GM21529 (cell line): ENCODE measurements around the gene GRIP1.

Experiments
- ATAC-seq: cut with Tn5 transposase; IDR thresholded peaks from one replicate; pipeline ENCODE4 v1.9.1; 2021; ENCODE audit not compliant: unreplicated experiment

Gene GRIP1, protein sequence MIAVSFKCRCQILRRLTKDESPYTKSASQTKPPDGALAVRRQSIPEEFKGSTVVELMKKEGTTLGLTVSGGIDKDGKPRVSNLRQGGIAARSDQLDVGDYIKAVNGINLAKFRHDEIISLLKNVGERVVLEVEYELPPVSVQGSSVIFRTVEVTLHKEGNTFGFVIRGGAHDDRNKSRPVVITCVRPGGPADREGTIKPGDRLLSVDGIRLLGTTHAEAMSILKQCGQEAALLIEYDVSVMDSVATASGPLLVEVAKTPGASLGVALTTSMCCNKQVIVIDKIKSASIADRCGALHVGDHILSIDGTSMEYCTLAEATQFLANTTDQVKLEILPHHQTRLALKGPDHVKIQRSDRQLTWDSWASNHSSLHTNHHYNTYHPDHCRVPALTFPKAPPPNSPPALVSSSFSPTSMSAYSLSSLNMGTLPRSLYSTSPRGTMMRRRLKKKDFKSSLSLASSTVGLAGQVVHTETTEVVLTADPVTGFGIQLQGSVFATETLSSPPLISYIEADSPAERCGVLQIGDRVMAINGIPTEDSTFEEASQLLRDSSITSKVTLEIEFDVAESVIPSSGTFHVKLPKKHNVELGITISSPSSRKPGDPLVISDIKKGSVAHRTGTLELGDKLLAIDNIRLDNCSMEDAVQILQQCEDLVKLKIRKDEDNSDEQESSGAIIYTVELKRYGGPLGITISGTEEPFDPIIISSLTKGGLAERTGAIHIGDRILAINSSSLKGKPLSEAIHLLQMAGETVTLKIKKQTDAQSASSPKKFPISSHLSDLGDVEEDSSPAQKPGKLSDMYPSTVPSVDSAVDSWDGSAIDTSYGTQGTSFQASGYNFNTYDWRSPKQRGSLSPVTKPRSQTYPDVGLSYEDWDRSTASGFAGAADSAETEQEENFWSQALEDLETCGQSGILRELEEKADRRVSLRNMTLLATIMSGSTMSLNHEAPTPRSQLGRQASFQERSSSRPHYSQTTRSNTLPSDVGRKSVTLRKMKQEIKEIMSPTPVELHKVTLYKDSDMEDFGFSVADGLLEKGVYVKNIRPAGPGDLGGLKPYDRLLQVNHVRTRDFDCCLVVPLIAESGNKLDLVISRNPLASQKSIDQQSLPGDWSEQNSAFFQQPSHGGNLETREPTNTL

DNA sequence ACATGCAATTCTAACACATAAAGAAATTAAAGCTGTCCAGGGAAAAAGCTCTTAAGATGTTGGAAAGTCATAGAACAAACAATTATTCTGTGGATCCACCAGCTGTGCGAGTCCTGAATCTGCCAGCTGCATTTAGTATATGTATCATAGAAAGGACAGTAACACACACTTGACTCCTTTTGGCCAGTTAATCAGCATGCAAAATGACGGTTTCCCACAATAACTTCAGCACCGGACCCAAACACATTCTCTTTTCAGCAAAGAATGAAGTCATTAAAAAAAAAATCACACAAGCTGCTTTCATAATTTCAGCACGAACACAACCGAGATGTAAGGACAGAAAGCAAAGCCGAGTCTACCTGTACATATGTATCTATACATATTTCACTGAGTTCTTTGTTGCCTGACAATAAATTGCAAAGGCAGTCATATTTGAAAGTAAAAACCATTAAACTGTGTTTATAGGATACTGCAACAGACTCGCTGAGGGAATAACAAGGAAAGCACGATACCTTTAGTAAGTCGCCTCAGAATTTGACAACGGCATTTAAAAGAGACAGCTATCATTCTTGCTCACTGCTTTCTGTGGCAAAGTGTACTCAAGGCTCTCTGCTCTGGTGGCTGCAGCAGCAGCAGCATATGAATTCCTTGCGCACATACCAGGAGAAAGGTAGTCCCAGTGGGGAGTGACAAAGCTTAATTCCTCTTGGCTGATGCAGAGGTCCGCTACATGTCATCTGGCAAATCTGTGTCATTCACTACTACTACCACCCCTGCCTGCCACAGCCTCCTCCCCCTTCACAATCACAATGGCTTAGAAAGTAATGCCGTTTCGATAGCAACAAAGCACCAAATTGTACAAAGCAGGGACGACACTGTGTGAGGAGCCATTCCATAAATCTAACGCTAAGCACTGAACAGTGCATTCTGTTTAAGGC lies at the start of gene GRIP1:
Gene GRIP1 (minus strand): TSS at position 739 of the 938 bp plus-strand sequence. CDS start 172 bp downstream, at position 567.
- ATAC-seq, result no peak

DNA sequence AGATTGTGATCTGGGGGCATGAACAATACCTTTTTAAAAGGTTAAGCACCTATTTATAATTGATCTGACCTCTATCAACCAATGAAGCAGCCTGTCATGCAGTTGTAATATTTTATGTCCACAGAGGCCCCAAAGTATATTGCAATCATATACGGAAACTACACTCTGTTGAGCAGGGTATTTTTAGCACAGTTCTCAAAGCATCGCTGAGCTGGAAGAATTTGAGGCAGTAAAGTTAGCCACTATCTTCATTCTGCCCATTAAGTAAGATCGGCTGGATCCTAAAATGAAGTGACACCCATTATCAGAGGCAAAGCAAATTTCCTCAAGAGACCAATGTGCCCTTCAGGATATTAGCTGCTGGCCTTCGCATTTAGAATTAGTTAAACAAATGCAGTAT lies 47.7 kb upstream of the GRIP1 start:
- ATAC-seq, result no peak

DNA sequence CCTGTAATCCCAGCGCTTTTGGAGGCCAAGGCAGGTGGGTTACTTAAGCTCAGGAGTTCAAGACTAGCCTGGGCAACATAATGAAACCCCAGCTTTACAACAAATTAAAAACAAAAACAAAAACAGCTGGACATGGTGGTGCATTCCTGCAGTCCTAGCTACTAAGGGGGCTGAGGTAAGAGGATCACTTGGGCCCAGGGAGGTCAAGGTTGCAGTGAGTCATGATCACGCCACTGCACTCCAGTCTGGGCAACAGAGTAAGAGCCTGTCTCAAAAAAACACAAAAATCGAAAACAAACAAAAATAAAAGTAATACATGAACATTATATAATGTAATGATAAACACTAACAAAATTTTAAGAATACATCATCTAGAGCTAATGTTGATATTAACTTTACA lies 46.2 kb upstream of the GRIP1 start:
- no peak for ATAC-seq

DNA sequence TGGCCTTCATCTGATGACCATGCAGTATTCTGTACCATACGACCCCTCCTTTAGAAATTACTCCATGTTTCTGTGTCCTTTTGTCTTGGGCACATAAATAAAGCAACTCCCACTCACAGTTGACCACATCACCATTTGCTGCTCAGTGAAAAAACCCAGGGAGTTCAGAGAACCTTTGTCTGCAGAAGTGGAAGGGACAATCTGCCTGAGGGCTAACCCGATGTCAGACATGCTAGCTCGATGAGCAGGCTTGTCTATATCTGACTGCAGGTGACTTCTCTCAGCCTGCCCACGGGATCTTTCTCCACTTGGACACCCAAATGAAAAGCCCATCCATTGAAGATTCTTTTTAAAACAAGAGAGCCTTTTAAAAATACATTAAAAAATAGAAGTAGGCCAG lies 45.7 kb upstream of the GRIP1 start:
- no peak for ATAC-seq

DNA sequence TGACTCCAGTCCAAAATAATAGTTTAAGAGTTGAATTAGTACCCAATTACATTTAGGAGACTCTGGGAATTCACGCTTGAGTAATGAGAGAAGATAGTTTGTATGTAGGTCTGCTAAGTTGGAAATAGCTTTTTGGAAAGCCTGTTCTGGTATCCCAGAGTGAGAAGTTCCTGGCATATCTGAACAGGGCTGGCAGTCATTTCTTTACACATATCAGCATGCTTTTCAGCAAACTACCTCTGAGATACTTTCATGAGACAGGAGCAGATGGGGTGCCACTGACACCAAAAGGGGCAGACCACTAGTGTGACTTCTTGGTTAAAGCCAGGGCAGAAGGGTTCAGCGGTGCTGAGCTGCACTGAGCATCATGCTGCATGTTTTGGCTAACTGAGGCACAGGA lies 45.1 kb upstream of the GRIP1 start:
- no peak for ATAC-seq

DNA sequence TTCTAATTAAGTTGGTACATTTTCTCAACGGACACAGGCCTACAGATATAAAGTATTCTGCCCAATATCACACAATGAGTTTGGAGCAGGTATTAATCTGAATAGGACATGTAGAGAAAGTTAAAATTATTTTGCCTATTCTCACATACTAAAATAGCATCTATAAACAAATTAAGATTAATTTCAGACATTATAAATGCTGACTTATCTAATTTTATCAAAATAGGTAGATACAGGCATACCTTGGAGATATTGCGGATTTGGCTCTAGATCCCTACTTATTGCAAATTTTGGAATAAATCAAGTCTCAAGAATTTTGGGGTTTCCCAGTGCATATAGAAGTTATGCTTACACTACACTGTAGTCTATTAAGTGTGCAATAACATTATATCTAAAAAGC lies 41.0 kb upstream of the GRIP1 start:
- ATAC-seq, result no peak

DNA sequence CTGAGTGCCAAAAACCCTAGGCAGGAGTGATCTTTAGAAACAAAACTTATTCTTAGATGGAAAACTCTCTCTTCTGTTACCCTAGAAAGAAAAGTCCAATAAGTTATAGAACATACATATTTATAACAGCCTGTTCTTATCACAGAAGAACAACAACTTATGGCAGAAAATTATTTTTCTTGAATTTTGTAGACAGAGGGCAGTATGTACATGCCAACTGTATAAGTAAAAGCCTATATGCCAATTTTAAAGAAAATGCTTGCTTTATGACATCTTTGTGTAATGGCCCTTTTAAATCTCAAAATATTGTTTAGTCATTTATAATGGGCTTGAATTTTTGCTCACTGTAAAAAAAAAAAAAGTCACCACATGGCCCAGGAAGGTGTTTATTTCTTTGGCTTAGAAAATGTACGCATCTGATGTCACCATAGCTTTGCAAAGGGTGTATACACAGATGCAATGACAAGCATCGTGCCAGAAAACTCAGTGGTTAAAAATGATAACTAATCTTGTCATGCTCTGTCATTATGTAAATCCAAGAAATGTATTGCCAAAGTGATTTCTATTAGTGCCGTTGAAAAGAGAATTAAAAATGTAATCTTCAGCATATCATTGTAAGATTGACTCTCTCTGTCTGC lies 38.3 kb upstream of the GRIP1 start:
- no peak for ATAC-seq

DNA sequence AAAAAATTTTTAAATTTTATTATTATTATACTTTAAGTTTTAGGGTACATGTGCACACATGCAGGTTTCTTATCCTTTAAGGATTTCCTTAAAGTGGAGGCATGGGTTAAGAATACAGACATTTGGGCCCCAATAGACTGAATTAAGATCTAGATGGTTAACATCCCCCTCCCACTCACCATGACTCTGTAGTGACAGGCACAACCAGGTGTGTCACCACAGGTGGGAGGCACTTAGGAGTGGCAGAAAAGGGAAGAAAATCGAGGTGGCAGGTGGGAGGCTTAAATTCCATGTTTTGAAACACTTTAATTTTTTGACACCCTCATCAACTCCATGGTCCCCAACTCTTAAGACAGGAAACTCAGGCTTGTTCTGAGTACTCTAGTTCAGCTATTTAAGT lies 37.6 kb upstream of the GRIP1 start:
- no peak for ATAC-seq

DNA sequence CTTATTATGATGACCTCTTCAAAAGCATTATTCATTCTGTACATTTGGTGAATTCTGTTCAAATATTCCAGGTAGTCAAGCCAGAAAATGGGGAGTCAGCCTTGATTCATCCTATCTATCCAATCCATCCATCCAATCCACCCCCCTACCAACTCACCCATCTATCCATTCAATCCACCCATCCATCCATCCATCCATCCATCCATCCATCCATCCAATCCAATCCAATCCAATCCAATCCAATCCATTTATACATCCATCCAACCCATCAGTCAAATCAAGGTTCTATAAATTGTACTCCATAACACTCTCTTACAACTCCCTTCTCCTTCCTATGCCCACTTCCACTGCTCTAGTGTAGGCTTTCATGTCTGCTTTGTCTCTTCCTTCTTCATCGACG lies 35.8 kb upstream of the GRIP1 start:
- no peak for ATAC-seq

DNA sequence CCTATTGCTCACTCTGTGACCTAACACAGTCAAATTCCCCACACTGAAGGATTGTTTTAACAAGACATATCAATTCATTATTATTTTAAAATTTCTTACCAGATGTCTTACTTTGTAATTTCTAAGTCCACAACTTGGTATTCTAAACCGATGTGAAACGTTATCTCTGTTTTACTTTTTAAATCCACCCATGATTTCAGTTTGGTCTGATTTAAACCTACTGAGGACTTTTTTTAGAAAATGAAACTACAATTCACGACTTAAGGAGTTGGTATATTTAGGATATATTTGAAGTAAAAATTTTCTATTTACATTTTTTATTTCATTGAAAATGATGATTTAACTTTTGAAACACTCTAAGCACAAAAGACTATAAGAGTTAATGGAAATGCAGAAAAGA lies 35.1 kb upstream of the GRIP1 start:
- ATAC-seq, result no peak

DNA sequence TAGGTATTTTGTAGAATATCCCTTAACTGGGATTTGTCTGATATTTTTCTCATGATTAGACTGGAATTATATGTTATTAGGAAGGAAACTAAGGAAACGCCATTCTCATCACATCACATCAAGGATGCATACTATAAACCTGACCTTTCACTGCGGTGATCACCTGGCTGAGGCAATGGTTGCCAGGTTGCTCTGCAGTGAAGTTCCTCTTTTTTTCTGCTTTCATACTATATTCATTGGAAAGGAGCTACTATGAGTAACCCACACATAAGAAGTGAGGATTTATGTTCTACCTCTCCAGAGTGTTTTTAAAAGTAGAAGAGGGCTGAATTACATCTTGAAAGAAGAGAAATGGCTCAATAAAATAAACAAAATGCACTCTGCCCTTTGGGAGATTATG lies 31.0 kb upstream of the GRIP1 start:
- ATAC-seq, result no peak

DNA sequence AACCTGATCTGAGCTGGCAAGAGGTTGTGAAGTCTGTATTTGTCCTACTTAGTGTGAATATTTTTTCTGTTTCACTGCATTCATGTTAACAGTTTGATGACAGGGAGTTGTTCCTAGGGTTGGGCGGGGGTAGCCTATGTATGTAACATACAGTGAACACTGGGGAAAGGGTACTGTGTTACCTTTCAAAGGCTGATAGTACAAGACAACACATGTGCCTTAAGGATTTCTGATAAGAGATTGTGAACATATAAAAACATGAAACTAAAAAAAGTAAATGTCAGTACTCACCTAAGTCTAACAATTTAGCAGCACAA lies 30.5 kb upstream of the GRIP1 start:
- no peak for ATAC-seq

DNA sequence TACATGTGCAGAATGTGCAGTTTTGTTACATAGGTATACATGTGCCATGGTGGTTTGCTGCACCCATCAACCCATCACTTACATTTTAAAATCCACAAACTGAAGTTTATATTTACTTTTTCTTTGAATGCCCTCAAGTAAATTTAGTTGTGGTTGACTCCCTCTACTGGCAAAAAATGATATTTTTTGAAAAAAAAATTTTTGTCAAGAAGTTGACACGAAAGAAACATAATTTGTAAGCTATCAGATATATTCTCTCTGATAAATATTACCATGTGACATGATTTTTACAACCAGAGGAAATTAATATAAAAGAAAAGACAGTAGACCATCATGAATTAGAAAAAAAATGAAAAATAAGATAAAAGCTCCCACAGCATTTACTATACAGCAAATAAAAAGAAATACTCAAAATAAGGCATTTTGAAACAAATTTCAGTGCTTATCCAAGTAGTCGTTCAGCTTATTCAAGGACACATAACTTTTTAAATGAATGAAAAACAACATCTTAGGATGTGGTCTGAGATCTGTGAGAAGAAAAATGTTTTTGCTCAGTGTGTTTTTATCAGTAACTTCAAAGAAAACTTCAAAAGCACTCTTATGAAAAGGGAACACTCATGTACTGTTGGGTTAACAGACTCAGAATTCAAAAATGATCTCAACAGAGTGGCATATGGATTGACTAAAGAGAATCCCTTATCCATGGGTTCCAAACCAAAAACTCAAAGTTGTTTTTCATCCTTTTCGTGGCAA lies 30.0 kb upstream of the GRIP1 start:
- no peak for ATAC-seq

DNA sequence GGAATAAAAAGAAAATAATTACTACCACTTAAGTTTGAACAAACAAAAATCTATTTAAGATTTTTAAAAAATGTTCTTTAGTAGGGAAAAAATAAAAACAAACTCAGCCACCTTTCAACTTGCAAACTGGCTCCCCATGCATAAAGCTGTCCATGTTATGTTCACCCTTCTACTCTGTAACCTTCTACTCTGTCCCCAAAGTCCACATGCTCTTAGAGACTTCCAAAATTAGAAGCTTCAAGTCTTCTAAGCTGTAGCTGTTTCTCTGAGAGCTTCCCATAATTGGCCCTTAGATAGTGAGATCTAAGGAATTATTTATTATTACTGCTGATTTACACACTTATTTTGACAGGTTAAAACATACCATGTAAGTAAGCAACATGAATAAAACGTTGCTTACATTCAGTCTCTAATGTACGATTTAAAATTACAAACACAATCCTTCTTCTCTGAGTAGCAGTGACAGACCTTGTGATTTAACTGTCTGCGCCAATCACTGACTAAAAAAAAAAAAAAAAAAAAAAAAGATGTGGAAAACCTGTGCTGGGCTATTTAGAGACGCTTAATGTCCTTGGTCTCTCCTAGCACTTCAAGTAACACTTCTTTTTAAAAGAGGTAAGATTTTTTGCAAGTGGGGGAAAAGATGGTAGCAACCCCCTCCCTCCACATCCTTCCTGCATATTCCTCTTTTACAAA lies 28.3 kb upstream of the GRIP1 start:
- ATAC-seq, result no peak

DNA sequence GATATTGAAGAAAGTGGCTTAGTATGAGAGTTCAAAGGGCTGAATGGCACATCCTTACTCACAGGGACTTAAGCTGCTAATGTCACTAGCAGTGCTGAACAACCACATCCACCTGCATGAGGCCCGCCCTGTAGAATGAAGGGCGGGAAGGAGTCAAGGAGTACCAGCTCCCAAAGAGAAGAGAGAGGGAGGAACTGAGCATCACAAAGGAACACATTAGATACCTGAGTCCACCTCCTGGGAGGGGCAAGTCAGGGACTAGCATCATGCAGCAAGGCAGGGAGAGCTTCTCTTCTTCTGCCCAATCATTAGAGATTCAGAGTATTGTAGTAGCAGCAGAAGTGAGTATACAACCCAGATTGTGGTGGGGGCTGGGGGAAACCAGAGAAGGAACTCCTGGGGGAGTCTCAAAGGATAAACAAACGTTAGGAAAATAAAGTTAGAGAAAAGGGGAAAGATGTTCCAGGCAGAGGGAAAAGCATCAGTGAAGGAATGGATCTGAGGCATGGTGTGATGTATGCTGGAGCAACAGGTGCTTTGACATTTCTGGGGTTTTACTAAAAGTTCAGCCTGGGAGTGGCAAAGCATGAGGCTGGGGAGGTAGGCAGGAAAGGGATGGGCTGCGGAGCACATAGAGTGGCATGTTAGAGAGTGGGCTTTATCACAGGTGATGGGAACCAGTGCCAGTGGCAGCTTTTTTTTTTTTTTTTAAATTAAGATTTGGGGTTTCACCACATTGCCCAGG lies 21.0 kb upstream of the GRIP1 start:
- ATAC-seq, result no peak

DNA sequence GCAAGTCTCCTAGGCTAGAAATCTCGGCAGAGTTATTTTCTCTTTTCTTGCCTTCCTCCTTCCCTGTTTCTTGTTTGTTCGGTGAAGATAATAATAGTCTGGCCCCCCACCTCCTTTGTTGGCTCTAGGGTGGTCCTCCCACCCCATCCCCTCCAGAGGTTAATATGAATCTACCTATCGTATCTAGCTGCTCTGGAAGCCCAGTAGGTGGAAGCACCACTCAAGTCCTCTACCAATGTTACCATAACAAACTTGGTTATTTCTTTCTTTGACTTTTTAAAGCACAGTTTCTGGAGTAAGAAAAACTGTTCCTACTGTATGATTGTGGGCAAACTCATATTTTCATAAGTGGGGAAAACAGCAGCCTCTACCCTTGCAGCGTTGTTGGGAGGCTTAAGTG lies 19.7 kb upstream of the GRIP1 start:
- no peak for ATAC-seq

DNA sequence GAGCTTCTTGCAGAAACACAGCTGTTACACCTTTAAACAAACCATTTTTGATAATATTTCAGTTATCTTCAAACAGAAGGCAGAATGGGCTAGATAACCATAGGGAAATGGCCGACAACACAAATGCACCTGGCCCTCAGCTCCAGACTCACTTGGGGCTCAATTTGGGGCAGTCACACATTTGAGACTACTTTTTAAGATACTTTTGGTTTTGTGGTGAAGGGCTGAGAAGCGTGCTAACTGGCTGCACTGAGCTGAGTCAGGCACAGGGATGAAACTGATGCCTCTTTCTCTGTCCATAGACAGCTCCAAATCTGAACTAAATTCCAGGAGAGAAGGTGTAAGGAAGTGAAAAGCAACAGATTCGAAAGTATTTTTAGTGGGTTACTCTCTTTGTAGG lies 18.5 kb upstream of the GRIP1 start:
- ATAC-seq, result no peak
